Activated CD4-positive, CD25-positive, alpha-beta regulatory T cell treated with anti-CD3 and anti-CD28 coated beads, Interleukin-2, amount 50 U/mL, for 72 hours (primary cell): ENCODE data around the gene AZI2.

Experiments used
- DNase-seq: peaks from one replicate; pipeline ENCODE4 v3.0.0; 2021

Gene AZI2

DNA sequence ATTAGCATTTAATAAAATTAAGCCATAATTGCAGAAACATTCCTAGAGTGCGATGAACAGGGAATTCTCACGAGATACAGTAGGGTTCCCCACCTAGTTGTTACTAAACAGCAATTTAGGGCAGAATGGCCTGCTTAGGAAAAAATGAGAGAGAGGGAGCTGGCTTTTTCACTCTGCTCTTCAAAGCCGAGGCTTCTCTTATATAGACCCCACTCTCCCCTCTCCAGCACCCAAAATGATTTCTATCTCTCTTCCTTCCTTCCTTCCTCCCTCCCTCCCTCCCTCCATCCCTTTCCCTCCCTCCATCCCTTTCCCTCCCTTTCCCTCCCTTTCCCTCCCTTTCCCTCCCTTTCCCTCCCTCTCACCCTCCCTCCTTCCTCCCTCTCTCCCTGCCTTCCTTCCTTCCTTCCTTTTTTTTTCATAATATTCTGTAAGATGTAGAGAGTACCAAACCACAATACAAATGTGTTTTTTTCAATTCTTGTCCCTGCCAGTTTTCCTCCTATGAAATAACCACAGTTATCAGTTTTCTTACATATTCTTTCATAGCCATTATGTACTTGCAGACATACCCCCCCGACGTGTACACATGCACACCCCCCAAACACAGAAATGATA, 48.2 kb downstream of the AZI2 start:
- DNase-seq = no peak

DNA sequence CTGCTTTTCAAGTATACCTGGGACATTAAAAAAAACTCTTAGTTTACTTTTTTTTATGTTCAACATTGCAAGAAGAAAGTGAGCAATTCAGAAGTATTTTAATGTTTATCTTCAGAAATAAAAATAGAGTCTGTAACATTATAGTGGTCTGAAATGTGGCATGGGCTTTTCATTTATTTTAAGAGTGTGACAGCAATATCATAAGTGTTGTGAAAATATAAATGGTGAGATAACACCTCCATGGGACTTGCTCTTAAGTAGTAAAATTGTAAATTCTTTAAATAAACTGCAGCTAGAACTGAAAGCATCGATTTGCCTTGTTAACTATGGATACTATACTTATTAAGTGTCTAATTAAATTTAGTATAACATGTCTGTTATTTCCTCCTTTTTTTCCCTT, 48.9 kb downstream of the AZI2 start:
- no peak for DNase-seq

DNA sequence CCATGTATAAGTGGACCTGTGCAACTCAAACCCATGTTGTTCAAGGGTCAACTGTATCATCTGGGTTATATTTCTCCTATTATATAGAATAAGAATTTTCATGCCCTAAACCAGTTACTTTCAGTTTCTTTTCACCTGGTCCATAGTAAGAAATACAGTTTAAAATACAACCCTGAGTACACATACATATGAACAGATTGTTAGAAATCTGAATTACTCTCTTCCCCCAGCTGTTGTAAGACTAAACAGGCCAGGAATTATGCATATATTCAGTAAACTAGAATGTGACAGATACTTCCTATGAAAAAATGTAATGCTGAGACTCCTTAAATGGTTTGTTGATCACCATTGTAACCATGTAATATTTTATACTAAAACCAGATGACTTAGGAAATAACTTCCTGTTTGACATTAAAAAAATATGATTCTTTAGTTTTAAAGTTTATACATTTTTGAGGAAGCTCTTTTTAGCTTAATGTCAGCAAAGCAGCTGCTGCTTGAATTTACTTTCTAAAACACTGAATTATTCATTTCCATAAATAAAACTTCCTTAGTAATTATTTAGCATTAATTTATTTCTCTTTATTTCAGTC, 52.6 kb downstream of the AZI2 start:
- no peak for DNase-seq

DNA sequence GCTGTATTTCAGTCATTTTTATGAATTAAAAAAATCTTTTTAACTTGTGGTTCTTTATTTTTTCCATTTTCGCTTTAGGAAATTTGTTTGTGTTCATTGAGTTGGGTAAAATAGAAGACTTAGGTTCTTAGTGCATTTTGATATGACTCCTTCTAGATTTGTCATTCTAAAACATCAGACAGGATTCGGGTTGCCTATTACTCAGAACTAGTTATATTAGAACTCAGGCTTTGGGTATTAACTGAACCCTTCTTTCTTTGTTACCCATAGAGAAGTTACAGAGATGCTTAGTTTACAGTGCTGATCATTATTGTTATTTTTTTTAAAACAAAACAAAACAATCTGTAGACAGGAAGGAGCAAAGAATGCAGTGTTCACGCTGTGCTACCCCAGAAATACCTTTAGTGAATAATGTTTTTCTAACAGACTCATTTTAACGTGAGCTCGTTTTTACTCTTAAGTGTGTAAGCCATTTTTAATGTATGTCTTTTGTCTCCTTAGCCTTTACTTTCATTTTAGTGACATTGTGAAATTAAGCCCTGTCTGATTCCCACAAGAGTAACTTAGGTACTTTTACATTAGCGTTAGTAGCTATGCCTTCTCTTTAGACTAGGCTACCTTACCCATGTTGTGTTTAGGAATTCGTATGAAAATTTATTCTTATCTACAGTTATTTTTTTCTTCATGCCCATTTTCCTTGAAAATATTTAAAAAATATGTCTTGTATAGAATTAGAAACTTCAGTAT, 53.8 kb downstream of the AZI2 start:
- DNase-seq = no peak

DNA sequence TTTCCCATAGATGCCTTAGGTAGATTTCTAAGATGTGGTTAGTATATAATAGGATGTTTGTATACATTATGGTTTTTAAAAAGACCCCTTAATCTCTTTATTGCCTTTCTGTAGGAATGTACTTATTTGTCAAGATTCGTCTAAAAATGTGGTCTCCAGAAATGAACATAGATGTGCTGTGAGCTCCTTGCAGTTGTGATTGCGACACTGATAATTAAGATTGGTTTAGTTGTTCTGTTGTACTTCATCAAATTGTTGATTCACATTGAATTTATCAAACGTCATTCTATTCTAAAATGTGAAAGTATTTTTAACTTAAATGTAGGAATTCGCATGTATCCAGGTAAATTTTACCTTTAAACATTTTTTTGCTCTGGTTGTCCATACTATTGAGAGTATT, 56.0 kb downstream of the AZI2 start:
- DNase-seq = no peak

DNA sequence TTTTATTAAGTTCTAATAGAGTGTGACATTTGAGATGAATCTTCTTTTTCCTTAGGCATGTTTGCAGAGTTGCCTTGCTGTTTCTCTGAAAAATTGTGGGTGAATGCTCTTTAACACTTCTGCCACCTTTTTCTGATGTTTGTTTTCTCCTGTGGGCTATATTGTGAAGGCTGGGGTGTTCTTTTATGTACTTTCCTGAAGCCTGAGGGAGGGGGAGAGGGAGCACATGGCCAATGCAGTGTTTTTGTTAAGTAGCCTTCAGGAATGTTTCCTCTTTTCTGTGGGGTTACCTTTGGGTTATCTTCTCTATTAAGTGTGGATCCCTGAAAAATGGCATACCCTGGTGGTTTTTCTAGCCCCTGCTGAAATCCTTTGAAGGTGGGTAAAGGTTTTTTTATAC, 57.0 kb downstream of the AZI2 start:
- no peak for DNase-seq

DNA sequence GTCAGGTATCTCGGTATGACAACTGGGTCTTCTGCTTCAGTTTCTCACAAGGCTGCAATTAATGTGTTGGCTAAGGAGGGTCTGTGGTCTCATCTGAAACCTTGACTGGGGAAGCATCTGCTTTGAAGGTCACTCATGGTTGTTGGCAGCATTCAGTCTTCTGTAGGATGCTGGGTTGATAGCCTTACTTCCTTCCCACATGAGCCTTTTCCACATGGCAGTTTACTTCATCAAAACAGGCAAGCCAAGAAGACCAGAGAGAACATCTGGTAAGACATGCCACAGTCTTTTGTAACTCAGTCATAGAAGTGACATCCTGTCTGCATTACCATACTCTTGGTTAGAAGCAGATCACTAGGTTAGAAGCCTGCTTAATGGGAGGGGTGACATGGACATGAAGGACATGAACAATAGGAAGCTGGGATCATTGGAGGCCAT, 57.7 kb downstream of the AZI2 start:
- DNase-seq = no peak

DNA sequence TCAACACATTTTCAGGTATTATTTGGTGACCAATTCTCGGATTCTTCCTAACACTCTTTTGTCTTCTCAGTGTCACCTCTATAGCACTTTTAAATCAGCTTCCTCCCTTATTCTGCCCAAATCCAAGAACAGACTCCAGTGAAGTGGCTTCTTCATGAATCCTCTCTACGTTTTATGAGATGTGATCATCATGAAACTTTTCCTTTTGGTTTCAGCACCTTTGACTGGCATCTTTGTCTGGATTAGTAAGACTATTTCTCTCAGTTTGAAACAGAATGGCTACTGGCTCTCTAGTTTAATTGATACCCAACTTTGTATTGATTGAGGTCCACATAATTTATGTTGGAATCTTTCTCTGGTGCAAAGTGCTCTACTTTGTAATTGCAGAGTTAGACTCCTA, 61.6 kb downstream of the AZI2 start:
- no peak for DNase-seq

DNA sequence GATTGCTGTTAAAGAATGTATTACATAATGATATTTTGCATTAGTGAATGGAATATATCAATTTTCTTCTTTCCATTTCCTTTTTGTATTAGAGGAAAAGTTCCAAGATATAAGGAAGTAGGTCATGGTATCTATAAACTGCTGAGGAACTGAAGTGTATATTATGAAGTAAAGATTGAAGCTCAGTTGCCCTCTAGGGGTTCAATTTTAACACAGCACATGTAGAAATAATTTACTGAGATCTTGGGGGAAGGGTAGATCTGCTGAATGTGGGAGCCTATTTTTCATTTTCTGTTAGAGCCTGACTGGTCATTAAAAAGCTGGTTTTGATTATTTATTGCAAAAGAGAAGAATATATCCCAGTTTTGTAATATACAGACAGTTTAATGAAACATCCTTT, 62.0 kb downstream of the AZI2 start:
- no peak for DNase-seq

DNA sequence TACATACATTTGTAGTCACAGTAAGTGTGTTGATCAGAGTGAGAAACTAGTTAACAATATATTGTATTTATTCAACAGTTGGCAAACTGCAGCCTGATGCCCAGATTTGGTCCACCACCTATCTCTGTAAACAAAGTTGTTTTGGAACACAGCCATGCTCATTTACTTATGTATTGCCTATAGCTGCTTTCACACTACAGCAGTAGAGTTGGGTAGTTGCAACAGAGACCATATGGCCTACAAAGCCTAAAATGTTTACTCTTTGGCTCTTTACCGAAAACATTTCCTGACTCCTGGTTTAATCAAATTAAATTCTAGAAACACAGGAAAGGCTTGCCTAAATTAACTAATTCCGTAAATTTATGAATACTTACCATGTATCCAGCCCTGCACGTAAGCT, 67.8 kb downstream of the AZI2 start:
- DNase-seq = no peak

DNA sequence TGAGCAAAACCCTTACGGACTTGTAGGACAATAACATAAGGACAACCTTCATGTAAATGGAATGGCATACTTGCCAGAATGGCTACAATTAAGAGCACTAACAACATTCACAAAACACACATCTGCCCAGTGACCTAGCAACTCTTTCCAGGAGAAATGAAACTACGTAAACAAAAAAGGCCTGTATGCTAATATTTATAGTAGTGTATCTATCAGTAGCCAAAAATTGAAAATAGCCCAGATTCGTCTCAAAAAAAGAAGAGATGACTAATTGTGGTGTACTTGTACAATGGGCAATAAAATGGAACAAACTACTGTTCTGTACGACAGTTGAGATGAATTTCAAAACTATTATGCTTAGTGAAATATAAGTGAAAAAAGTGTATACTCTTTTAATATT, 68.9 kb downstream of the AZI2 start:
- DNase-seq = no peak

DNA sequence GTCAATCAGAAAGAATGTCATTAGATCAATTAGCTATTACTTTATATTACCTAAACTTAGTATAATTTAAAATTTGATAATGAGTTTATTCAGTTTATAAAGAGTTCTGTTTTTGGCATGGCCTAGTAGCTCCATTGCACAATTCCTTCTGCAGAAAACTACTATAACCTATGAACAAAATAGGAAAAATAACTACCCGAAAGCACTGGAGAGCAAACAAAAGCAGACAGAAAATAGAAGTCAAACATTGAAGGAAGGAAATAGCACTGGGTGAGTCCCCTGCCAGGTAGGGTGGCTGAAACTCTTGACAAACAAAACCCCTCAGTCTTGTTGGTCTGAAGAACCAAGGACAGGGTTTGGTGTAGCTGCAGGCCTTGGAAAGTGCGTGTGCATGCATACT, 69.7 kb downstream of the AZI2 start:
- no peak for DNase-seq

DNA sequence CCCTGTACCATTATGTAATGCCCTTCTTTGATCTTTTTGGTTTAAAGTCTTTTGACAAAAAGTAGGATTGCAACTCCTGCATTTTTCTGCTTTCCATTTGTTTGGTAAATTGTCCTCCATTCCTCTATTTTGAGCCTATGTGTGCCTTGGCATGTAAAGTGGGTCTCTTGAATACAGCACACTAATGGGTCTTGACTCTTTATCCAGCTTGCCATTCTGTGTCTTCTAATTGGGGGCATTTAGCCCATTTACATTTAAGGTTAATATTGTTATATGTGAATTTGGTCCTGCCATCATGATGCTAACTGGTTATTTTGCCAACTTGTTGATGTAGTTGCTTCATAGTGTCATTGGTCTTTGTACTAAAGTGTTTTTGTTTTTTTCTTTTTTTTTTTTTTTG, 74.8 kb downstream of the AZI2 start:
- DNase-seq = no peak
